Endothelial cell (in vitro differentiated cells): ENCODE results near the gene PLCG1. TPM values are rescaled to one million over a fixed set of nuclear protein-coding genes. Genes with fewer than 3 reads are reported as not detected.

ENCODE experiments used
- DNase-seq: peaks from one replicate; pipeline ENCODE4 v3.0.0; 2021; ENCODE audit warnings: low spot score
- H3K27ac Mint-ChIP-seq: one replicate; pipeline ENCODE4 v1.8.0; 2021; ENCODE audit warnings: mixed read lengths, inconsistent platforms; ENCODE audit not compliant: unreplicated experiment
- H3K27me3 Mint-ChIP-seq: one replicate; pipeline ENCODE4 v1.8.0; 2021; ENCODE audit warnings: mild to moderate bottlenecking, moderate library complexity, mixed read lengths, inconsistent platforms; ENCODE audit not compliant: unreplicated experiment
- H3K36me3 Mint-ChIP-seq: one replicate; pipeline ENCODE4 v1.8.0; 2021; ENCODE audit warnings: mild to moderate bottlenecking, low read depth, mixed read lengths, inconsistent platforms; ENCODE audit not compliant: unreplicated experiment
- H3K4me1 Mint-ChIP-seq: one replicate; pipeline ENCODE4 v1.8.0; 2021; ENCODE audit warnings: mild to moderate bottlenecking, mixed read lengths, inconsistent platforms; ENCODE audit not compliant: unreplicated experiment
- H3K4me3 Mint-ChIP-seq: one replicate; pipeline ENCODE4 v1.8.0; 2021; ENCODE audit warnings: mild to moderate bottlenecking, mixed read lengths, inconsistent platforms; ENCODE audit not compliant: unreplicated experiment
- H3K9me3 Mint-ChIP-seq: one replicate; pipeline ENCODE4 v1.8.0; 2021; ENCODE audit warnings: mixed read lengths, inconsistent platforms; ENCODE audit not compliant: unreplicated experiment
- CTCF ChIP-seq: fragments of 200-600 bp; sonication (generic); IDR thresholded peaks from one replicate; pipeline ENCODE4 v1.5.0; 2021; ENCODE audit warnings: antibody characterized with exemption; ENCODE audit not compliant: unreplicated experiment
- total RNA-seq: library from RNA; stranded (reverse); fragmentation: NEBNext Ultra II Directional; extraction: Animal tissue kit (Norgen Biotek cat#: 25700); gene quantifications from one replicate; pipeline ENCODE4 v1.2.1, GENCODE V29; 2021; ENCODE audit not compliant: unreplicated experiment

The PLCG1 gene
- total RNA-seq, 1 donor from 2014 or later, result 456 TPM

- Mint-ChIP-seq H3K27me3 (peaks cover 18% of the 10 kb centered on the region), H3K9me3 (no peaks in the 10 kb centered on the region), H3K27ac (peak overlapping the region; percentile 86), H3K4me1 (peaks cover 38% of the 10 kb centered on the region), H3K36me3 (peaks cover 38% of the 10 kb centered on the region), H3K4me3 (peak overlapping the region; percentile 87)
- no peak for TF ChIP-seq CTCF
- DNase-seq, result no peak
Measured at GRCh38 chr20:41135888-41136679, 1.3 kb upstream of the PLCG1 start.

DNA sequence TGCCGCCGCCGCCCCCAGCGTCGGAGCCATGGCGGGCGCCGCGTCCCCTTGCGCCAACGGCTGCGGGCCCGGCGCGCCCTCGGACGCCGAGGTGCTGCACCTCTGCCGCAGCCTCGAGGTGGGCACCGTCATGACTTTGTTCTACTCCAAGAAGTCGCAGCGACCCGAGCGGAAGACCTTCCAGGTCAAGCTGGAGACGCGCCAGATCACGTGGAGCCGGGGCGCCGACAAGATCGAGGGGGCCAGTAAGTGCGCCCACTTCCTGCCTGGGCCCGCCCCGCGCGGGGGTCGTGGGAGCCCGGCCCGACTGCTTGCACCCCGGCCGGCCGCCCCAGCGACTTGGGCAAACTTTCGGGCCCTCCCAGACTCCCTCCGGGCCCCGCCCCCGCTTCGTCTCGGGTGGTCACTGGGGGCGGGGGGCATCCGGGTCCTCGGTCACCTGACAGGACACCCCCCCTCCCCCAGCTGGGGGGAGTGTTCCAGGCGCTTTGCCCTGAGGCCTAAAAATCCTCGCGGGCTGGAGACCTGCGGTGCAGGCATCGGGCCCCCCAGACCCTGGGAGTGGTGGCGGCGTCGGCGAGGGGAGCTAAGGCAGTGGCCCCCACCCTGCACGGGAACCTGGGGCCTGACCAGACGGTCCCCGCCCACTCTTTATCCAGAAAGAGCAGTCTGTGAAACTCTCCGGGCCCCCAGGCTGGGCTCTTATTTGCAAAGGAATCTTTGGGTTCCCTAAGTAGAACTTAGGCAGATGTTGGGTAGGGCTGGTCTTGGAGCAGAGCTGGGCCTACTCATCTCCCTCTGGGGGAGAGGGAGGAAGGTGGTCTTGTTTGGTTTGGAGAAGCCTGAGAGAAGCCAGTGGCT, 501 bp downstream of the PLCG1 start:
- Mint-ChIP-seq H3K36me3 (peaks cover 42% of the 10 kb centered on the region), H3K9me3 (no peaks in the 10 kb centered on the region), H3K27me3 (peaks cover 22% of the 10 kb centered on the region), H3K4me1 (peaks cover 55% of the 10 kb centered on the region), H3K27ac (peak overlapping the region; percentile 96), H3K4me3 (peak overlapping the region; percentile 97)
- TF ChIP-seq CTCF, result no peak
- DNase-seq, result peak; percentile 88

DNA sequence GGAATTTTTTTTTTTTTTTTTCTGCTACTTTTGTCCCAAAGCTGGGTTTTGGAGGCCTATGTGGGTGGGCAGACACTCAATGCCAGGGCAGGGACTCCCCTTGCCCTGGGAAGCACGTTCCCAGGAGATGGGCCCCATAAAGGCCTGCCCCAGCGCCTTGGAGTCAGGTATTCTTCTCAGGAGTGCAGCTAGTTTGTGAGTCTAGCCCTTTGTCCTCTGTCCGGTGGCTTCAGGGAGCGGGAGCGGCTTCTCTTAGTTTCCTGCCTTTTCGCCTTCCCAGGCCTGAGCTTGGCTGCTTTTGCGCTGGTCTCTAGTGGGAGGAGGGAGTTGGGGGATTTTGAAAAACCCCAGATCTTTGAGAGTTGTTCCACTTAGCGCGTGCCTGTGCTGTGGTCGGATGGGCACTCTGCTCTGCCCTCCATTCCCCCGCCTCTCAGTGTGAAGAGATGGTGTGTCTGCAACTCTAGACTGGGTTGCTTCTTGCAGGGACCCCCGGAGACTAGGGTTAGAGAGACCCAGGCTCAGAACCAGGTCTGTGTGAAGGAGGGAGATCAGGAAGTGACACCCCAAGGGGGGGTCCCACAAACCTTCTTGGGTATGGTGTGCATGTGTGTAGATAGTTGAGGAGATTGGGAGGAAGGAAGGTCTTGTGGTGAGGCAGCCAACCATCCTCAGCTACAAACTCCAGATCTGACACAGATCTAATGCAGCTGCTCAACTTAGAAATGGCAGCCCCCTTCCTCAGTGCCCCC, 1.3 kb downstream of the PLCG1 start:
- Mint-ChIP-seq H3K4me3 (peak overlapping the region; percentile 97), H3K27ac (peak overlapping the region; percentile 96), H3K9me3 (no peaks in the 10 kb centered on the region), H3K27me3 (peaks cover 22% of the 10 kb centered on the region), H3K36me3 (peaks cover 48% of the 10 kb centered on the region), H3K4me1 (peaks cover 63% of the 10 kb centered on the region)
- DNase-seq, result no peak
- TF ChIP-seq CTCF, result no peak

DNA sequence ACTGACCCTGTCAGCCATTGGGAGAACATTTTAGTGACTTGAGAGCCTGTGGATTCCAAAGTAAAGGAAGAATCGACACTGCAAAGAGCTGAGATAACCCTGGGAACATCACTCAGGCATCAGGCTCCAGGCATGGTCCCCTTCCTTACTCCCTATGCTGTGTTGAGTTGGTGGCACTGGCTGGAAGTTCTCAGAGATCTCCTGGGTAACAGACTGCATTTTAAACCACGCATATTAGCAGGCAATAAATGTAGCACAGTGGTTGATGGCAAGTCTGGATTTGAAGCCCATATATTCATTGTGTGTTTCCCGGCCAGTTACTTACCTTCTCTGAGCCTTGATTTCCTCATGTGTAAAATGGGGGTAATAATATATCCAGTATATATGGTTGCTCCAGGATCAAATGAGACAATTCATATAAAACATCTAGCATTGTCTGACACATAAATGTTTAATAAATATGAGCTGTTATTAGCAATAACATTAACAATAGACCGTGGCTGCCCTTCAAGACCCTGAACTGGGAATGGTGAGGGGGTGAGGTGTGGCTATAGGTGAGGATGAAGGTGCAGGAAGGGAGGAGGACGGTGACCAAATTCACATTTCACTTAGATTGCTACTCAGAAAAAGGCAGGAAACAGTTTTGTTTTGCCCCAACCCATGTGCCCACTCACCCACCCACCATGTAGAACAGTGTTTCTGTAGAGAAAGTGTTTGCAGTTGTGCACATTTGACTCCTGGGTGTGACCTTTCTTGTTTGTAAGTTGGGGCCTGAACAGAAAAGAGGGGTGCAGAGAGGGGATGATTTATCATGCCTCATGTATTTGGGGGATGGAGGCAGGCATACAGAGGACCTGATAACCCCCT, 2.1 kb downstream of the PLCG1 start:
- H3K36me3 Mint-ChIP-seq, result peaks cover 56% of the 10 kb centered on the region
- H3K27ac Mint-ChIP-seq, result peak overlapping the region; percentile 96
- no peak for TF ChIP-seq CTCF
- H3K9me3 Mint-ChIP-seq, result no peaks in the 10 kb centered on the region
- DNase-seq, result no peak
- H3K27me3 Mint-ChIP-seq, result peaks cover 22% of the 10 kb centered on the region
- H3K4me3 Mint-ChIP-seq, result peak overlapping the region; percentile 97
- H3K4me1 Mint-ChIP-seq, result peaks cover 71% of the 10 kb centered on the region
